NCI-H2227 (cell line): Measurements from ENCODE around the gene MFNG.

Experiments used
- DNase-seq: peaks from one replicate; lab custom pipeline; 2025; ENCODE audit not compliant: unreplicated experiment; lab: John Stamatoyannopoulos, UW

MFNG gene

GRCh38 chr22:37514526-37515051 is 28.4 kb upstream of the MFNG start:
- peak; percentile 26 for DNase-seq

- no peak for DNase-seq
Measured at GRCh38 chr22:37511395-37512104, 25.4 kb upstream of the MFNG start.

DNA sequence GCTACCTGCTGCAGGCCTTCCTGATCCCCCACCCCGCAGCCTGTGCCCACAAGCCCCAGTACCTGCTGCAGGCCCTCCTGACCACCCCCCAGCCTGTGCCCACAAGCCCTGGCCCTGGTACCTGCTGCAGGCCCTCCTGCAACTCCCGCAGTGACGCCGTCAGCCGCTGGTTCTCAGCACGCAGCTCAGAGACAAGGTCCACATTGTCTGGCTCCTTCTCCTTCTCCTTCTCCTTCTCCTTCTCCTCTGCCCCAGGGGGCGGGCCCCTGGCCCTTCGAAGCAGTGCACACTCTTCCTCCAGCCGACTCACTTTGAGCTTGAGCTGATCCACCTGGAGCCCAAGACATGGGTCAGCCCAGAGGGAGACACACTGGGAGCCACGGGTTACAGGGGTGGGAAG is 23.9 kb upstream of the MFNG start:
- no peak for DNase-seq

DNA sequence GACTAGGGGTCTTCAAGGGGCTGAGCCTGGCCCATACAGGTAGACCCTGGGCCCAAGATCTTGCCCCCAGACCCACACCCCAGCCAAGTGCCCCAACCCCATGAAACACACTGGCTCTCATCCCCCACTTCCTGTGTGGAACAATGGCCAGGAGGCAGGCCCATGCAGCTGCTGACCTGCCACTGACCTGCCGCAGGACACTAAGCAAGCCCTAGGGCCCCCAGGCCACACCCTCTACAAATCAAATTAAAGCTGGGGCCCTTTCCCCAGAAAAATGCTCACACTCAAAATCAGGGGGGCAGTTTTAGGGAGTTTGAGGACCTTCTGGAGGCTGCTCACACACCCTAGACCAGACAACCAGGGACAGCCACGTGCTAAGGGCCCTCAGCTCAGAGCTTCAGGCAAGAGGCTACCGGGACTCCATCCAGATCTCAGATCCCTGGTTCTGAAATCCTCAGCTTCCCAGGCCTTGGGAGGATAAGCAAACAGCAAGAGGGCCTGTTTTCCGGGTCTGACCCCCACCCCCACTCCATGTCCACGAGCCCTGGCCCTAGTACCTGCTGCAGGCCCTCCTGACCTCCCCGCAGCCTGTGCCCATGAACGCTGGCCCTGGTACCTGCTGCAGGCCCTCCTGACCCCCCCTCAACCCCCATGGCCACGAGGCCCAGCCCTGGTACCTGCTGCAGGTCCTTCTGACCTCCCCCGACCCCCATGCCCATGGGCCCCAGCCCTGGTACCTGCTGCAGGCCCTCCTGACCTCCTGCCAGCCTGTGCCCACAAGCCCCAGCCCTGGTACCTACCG is 23.1 kb upstream of the MFNG start:
- DNase-seq = no peak

GRCh38 chr22:37508431-37508992 is 22.3 kb upstream of the MFNG start:
- DNase-seq = no peak

GRCh38 chr22:37507731-37508130 is 21.5 kb upstream of the MFNG start:
- no peak for DNase-seq

DNA sequence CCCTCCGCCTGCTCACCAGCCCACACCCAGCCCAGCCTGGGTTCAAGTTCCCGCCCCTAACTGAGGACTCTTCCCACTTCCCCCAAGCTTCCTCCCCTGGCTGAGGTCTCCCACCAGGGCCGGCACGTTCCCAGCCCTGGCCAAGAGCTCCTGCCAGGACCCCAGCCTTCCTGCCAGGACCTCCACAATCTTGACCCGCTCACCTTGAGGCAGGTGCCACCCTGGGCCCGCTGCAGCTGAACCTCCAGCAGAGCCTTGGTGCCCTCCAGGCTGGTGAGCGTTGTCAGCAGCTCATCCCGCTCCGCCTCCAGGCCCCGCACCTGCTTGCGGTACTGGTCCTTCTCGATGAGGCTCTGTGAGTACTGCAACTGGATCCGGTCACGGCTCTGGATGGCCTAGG is 19.8 kb upstream of the MFNG start:
- DNase-seq = no peak

GRCh38 chr22:37505565-37505964 is 19.4 kb upstream of the MFNG start:
- DNase-seq = no peak

- no peak for DNase-seq
Measured at GRCh38 chr22:37504964-37505363, 18.8 kb upstream of the MFNG start.

- DNase-seq = no peak
Measured at GRCh38 chr22:37503850-37504249, 17.7 kb upstream of the MFNG start.

DNA sequence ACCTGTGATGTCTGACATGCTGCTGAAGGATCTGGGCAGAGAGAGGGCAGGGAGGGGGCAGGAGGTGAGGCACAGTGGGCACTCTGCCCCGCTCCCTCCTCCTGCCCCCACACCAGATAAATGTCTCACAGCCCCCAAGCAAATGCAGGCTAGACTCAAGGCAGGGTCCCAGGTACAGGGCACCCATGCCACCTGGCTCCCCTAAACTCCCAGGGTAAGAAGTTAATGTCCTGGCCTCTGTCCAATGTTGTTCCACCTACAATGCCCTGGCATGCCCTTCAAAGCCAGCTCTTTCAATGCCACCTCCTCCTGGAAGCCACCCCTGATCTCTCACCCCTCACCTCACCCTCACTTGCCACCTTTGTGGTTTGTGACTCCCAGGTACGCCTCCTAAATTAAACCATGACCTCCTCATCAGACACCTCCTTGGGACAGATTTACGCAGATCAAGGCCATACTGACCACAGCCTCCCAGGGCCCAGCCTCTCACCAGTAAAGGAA is 17.0 kb upstream of the MFNG start:
- DNase-seq = no peak

DNA sequence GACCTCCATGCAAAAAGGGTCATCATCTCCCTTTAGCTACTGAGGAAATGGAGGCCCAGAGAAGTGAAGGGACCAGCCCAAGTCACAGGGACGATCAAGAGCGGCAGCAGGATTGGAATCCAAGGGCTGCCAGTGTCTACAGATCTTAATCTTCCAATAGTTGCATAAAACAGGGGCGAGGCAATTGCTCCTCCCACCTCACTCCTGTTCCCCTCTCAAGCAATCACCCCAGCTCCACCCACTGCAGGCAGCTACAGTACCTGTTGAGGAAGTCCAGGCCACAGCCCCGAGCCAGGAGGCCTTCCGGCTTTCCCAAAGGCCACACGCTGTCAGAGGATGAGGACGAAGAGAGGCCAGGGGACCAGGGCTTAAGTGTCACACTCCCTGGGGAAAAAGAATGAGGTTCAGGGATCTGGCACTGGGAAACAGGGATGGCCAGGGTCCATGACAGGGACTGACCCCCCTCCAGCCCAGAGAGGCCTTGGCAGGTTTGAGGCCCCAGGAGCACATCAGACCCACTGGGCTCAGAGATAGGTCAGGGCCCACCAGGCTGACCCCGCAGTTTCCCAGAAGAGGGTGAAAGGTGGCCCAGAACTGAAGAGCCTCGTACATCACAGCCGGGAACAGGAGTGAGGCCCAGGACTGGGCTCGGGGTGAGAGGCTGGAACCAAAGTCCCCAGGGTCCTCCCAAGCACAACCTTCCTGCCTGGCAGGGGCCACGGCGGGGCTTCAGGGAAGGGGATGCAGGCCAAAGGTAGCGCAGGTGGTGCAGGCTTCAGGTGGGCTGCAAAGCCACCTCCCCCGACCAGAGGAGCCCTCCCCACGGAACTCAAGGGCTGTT is 16.4 kb upstream of the MFNG start:
- no peak for DNase-seq

DNA sequence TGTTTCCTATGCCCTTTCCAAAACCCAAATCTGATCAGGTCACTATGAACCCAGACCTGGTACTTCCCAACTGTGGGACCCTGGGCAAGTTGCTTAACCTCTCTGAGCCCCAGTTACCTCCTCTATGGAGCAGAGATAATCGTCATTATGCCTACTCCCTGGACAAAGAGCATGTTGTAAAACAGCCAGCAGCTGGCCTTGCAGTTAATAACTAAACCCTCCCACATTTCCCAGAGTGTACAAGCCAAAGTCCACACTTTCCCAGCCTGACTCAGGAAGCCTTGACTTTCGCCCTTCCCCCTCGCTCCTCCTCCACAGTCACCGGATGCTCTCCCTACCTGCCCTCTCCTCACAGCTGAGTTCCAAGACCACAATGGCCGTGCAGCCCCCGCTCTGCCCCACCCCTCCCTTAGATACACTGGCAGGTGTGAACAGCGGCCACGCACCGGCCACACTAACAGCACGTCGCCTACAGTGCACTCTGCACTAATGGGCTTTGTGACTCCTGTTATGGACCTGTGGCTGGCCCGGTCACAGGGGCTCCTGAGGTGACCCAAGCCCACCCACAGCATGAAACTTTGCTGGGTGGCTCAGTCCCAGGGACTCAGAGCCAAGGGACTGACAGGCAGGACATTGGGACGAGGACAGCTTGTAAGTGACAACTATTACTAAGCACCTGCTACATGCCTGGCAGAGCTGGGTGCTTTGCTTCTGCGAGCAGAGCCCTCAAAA is 15.6 kb upstream of the MFNG start:
- DNase-seq = peak; percentile 44

GRCh38 chr22:37500745-37501609 is 14.8 kb upstream of the MFNG start:
- DNase-seq = no peak

DNA sequence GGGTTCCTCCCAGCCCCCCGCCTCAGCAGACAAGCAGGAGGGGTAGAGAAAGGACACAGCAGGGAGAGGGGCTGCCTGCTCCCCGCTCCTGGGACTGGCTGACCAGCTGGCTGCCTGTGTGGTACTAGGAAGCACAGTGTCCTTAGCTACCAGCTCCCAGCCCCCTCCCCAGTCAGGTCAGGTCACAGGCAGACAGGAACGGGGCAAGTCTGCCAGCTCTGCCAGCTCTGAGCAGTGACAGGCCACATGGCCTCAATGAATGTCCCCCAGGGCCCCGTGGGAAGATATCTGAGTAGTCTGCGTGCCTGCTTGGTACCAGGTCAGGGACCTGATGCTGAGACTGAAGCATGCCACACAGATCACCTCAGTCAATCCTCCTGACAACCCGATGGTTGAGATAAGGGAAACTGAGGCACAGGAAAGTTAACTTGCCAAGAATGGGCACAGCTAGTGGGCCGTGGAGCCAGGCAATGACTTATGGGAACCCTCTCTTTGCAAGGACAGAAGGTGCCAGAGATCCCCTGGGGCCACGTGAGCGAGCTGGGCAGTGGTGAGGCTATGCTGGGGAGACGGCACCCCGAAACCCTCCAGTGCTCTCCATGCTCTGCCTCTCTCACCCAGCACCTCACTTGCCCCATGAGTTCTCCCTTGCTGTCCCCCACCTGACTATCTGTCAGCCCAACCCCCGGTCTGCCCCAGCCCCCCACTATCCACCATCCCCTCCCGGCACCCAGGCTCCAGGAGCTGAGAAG is 13.8 kb upstream of the MFNG start:
- no peak for DNase-seq

DNA sequence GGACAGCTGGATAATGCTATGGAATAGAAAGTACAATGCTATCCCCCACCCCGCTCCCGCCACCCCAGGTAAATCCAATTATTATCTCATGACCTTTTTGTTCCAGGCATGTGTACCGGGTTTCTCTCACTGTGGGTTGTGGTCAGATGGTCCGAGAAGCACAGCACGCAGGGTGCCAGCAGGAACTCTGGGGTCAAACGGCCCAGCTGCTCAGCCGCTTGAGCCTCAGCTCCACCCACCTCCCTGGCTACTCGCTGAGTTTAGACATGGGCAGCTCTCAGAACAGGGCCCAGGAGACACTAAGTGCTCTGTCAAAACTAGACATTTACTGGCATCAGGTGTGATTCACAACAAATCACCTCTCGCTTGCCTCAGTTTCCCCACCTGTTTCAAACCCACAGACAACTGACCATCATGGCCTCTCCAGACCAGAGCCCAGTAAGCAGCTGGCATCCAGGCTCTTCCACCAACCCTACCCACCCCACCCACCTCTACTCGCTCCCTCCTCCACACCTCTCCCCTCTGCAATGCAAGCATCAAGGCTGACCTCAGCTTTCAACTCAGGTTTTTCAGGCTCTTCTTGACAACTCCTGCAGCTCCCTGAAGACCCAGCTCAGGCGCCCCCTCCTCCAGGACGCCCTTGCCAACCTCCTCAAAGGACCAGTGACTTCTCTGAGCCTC is 13.0 kb upstream of the MFNG start:
- DNase-seq = no peak

DNA sequence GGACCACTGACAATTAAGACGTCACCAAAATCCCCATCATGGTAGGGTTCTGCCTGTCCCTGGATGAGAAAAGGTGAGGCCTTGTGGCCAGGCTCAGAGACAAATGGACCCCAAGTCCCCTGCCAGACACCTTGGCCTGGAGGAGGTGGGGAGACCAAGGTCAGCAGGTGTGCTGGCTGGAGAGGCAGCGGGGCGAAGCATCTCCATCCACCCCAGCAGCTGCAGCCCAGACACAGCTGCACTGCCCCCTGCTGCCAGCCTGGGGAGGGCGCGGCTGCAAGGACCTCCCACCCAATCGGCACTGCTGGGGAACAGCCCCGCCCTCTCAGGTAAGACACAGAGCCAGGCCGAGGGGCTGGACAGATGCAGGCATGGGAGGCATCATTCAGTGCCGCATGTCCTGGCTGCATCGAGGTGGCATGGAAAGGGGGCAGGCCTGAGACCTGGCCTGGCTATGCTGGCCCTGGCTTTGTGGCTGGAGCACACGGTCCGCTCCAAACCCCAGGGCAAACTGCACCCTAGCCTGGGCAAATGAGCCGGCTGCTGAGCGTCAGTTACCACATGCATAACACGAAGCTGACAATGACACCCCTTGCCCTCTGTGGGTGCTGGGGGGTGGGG is 12.2 kb upstream of the MFNG start:
- peak; percentile 37 for DNase-seq
